IMR-90 (cell line): ENCODE data around the gene C15orf40.

Experiments used
- CTCF ChIP-seq: conservative IDR thresholded peaks from 2 replicates; pipeline ENCODE4 v1.5.1; 2012; ENCODE audit warnings: mild to moderate bottlenecking, low read depth, low read length, improper control_type of control experiment
- RAD21 ChIP-seq: IDR thresholded peaks from 2 replicates; pipeline ENCODE4 v1.6.1; 2012; ENCODE audit warnings: low read length, improper control_type of control experiment

- TF ChIP-seq RAD21, result no peak
- TF ChIP-seq CTCF, result no peak
Observed at GRCh38 chr15:83030021-83030420, 18.6 kb upstream of the C15orf40 start.
